Esophagus muscularis mucosa (tissue), 4 donors: Measurements from ENCODE around the gene TMEM229B. TPM values are rescaled to one million over a fixed set of nuclear protein-coding genes. Genes with fewer than 3 reads are reported as not detected.

Experiments used
- DNase-seq: peaks from one replicate; pipeline ENCODE4 v3.0.0-alpha.2; 2017; ENCODE audit errors: extremely low spot score
- H3K27ac ChIP-seq, 4 donors: fragments of 200-600 bp; sonication (generic); replicated peaks in 1 of 4; 1 replicate in 3 of 4; 2 replicates in 1 of 4; pipeline ENCODE4 v1.5.1; 2016 to 2019; ENCODE audit warnings: mild to moderate bottlenecking in 1 of 4
- H3K27me3 ChIP-seq, 4 donors: fragments of 200-600 bp; sonication (generic); one replicate each; pipeline versions ENCODE4 v1.5.1 to v1.6.0; 2016 to 2019
- H3K36me3 ChIP-seq, 4 donors: fragments of 200-600 bp; sonication (generic); one replicate each; pipeline ENCODE4 v1.5.1; 2016 to 2019
- H3K4me1 ChIP-seq, 4 donors: fragments of 200-600 bp; sonication (generic); one replicate each; pipeline ENCODE4 v1.5.1; 2016 to 2019
- H3K4me3 ChIP-seq, 4 donors: fragments of 200-600 bp; sonication (generic); 1 replicate in 2 of 4; 2 replicates in 2 of 4; pipeline ENCODE4 v1.5.1; 2016 to 2019; ENCODE audit warnings: mild to moderate bottlenecking in 4 of 4, moderate library complexity in 1 of 4
- H3K9me3 ChIP-seq, 4 donors: fragments of 200-600 bp; sonication (generic); 1 replicate in 3 of 4; 2 replicates in 1 of 4; pipeline ENCODE4 v1.5.1; 2016 to 2019
- EP300 ChIP-seq: sonication (generic); formaldehyde crosslinking; IDR thresholded peaks from one replicate; pipeline ENCODE4 v1.6.1; 2017; ENCODE audit warnings: antibody characterized with exemption
- POLR2A ChIP-seq: fragments of 450-650 bp; IDR thresholded peaks from one replicate; pipeline ENCODE4 v1.6.1; 2017; ENCODE audit warnings: antibody characterized with exemption, moderate library complexity, mild to moderate bottlenecking, low read depth
- POLR2AphosphoS5 ChIP-seq, 2 donors: sonication (generic); formaldehyde crosslinking; IDR thresholded peaks; one replicate each; pipeline ENCODE4 v1.6.1; 2017; ENCODE audit warnings: antibody characterized with exemption in 2 of 2
- WGBS: methylation state at CpG from one replicate; pipeline ENCODE4 v1.1.5; 2018; 5-methylcytosine and 5-hydroxymethylcytosine counted together
- intact Hi-C: fragments of 100-400 bp; cut with DNase I; formaldehyde crosslinking; loops from one replicate; pipeline ENCODE4 v1.15.1; 2023
- total RNA-seq, 4 donors: library from RNA; depleted of rRNA; stranded (reverse); fragments of >200 nt; gene quantifications; one replicate each; pipeline versions ENCODE4 v1.1.0 to v1.2.1, GENCODE V29; 2016
- TF ChIP-seq, protein P1 (sequence below), 3 experiments: fragments of 200-600 bp in 2 of 3; fragments of 450-650 bp in 1 of 3; sonication (generic) in 2 of 3; IDR thresholded peaks; one replicate each; pipeline ENCODE4 v1.5.1; 2017 to 2019; ENCODE audit warnings: antibody characterized with exemption in 3 of 3, mild to moderate bottlenecking in 2 of 3, moderate library complexity in 1 of 3

Gene TMEM229B
- total RNA-seq, 4 donors from 2014 or later, result 2.0 to 4.2 (median 3.4) TPM

DNA sequence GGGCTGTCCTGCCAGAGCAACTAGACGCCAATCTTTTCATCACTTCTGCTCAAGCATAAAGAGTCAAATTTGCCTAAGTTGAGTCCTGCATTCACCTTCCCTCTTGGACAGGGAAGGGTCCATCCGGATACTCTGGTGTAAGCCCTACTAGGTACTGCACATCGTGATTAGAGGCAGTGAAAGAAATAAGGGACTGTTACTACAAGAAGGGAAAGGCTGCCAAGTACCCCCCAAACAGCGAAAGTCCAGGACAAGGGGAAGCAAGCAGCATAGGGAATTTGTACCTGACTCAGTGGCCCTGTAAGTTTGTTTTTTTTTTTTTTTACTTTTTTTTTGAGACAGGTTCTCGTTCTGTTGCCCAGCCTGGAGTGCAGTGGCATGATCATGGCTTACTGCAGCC lies 30.9 kb upstream of the TMEM229B start:
- Histone ChIP-seq H3K4me1 (peaks cover 7 to 20% (median 14%) of the 10 kb centered on the region in 4 donors), H3K27me3 (peaks cover 0 to 31% (median 0%) of the 10 kb centered on the region in 4 donors), H3K9me3 (no peaks in the 10 kb centered on the region), H3K4me3 (no peak overlapping the region), H3K27ac (no peak overlapping the region), H3K36me3 (no peaks in the 10 kb centered on the region)
- intact Hi-C loops, result no loop called here
- 86% methylated on average over 5 of the region's 5 CpGs for WGBS
- TF ChIP-seq POLR2A (no peak), POLR2AphosphoS5 (IDR thresholded peaks at IDR 0.05) (no peak), EP300 (no peak)
- TF ChIP-seq, protein P1, sequence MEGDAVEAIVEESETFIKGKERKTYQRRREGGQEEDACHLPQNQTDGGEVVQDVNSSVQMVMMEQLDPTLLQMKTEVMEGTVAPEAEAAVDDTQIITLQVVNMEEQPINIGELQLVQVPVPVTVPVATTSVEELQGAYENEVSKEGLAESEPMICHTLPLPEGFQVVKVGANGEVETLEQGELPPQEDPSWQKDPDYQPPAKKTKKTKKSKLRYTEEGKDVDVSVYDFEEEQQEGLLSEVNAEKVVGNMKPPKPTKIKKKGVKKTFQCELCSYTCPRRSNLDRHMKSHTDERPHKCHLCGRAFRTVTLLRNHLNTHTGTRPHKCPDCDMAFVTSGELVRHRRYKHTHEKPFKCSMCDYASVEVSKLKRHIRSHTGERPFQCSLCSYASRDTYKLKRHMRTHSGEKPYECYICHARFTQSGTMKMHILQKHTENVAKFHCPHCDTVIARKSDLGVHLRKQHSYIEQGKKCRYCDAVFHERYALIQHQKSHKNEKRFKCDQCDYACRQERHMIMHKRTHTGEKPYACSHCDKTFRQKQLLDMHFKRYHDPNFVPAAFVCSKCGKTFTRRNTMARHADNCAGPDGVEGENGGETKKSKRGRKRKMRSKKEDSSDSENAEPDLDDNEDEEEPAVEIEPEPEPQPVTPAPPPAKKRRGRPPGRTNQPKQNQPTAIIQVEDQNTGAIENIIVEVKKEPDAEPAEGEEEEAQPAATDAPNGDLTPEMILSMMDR (IDR thresholded peaks at IDR 0.05), result no peak
- no peak for DNase-seq

DNA sequence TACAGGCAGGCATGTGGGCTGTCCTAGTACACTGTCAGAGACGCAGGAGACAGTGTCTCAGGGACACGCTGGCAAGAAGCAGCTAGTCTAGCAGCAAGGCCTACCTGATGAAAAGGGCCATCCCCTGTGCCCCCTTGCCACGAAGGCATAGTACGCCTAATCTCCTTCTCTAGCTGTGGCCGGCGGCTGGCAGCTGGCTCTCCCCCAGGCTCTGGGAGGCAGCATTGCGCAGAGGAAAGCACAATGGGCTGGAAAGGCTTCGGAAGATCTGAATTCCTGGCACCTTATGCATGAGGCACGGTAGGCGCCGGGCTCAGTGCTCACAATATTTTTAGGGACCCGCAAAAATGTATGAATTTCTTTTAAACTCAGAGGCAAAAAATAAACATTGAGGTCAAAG lies 28.6 kb upstream of the TMEM229B start:
- 39% methylated on average over 12 of the region's 12 CpGs for WGBS
- no peaks in the 10 kb centered on the region for H3K9me3 ChIP-seq
- no peak overlapping the region for H3K4me3 ChIP-seq
- peaks cover 0 to 8% (median 0%) of the 10 kb centered on the region in 4 donors for H3K27me3 ChIP-seq
- peaks cover 13 to 26% (median 21%) of the 10 kb centered on the region in 4 donors for H3K4me1 ChIP-seq
- no peak for DNase-seq
- intact Hi-C loops, result no loop called here
- H3K36me3 ChIP-seq, result no peaks in the 10 kb centered on the region
- no peak overlapping the region for H3K27ac ChIP-seq
- no peak for TF ChIP-seq EP300
- TF ChIP-seq, protein P1 (IDR thresholded peaks at IDR 0.05), result peak in 2 of 3 experiments; percentile 19 to 22

DNA sequence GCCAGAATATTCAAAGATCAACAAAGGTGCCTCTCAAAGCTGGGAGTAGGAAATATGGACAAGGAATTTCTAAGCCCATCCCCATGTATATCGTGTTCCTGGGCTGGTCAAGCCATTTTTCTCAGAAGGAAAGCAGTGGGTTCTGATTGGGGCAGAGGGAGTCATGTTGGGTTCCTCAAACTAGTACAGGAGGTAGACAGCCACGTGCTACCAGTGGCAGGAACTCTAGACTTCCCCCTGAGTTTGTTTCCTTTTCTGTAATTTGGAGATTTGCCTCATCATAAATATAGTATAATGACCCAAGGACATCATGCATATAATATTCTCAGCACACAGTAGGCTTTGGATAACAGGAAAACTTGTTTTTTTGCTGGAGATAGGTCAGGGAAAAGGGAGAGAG lies 28.2 kb upstream of the TMEM229B start:
- no peak for TF ChIP-seq POLR2A
- no peak for TF ChIP-seq EP300
- TF ChIP-seq, protein P1 (IDR thresholded peaks at IDR 0.05), result no peak
- Histone ChIP-seq H3K27me3 (peaks cover 0 to 5% (median 0%) of the 10 kb centered on the region in 4 donors), H3K4me1 (peaks cover 13 to 26% (median 21%) of the 10 kb centered on the region in 4 donors), H3K27ac (no peak overlapping the region), H3K36me3 (no peaks in the 10 kb centered on the region), H3K9me3 (no peaks in the 10 kb centered on the region), H3K4me3 (no peak overlapping the region)
- no peak for DNase-seq
- 23% methylated on average over 2 of the region's 2 CpGs for WGBS
- intact Hi-C loops, result no loop called here

DNA sequence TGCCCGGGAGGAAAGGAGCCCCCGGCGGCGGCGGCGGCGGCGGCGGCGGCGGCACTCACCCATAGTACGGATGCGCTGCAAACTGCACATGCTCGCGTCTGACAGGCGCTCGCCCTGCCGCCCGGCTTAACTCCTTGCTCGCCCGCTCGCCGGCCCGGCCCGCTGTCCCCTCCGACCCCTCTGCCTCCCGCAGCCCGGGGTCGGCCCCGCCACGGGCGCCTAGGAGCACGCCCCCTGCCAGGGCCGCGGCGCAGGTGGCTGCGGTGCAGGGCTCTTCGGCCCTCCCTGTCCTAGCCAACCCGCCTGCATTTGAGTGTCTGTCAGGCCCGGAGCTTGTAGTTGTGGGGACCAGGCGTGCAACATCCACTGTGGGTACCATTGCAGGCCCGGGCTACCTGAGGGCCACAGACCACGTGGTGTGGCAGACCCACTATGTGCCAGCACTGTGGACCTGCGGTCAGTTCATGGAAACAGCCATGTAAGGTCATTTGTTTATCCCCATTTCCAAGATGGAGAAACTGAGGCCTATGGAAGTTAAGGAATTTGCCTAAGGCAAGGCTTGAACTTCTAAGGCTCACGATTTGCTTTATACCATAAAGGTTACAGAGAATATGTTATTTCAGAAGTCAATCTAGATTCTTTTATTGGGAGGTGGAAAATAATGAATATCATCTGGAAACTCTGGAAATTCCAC lies 27.0 kb upstream of the TMEM229B start:
- Histone ChIP-seq H3K27me3 (peaks cover 0 to 5% (median 0%) of the 10 kb centered on the region in 4 donors), H3K36me3 (no peaks in the 10 kb centered on the region), H3K9me3 (no peaks in the 10 kb centered on the region), H3K4me3 (peak overlapping the region; percentile 76 to 100 (median 93)), H3K4me1 (peaks cover 13 to 26% (median 21%) of the 10 kb centered on the region in 4 donors), H3K27ac (peak overlapping the region in 3 of 4 donors; percentile 68 to 79 (median 69))
- intact Hi-C loops, result no loop called here
- WGBS, result 8% methylated on average over 11 of the region's 45 CpGs
- no peak for DNase-seq
- TF ChIP-seq, protein P1 (IDR thresholded peaks at IDR 0.05), result no peak
- no peak for TF ChIP-seq POLR2AphosphoS5 (IDR thresholded peaks at IDR 0.05)
